Motor neuron (in vitro differentiated cells): ENCODE measurements around the gene MMP17. TPM values are rescaled to one million over a fixed set of nuclear protein-coding genes. Genes with fewer than 3 reads are reported as not detected.
"Not testable (repeated sequence)": the region's sequence is repeated elsewhere in the genome, so short reads cannot be mapped to it uniquely, and the experiment has no call there.

Experiments
- ATAC-seq, 8 experiments: fragments of 200-7000 bp; cut with Tn5 transposase; replicated peaks in 6 of 8; 2 replicates each; pipeline ENCODE4 v1.8.0; 2021; ENCODE audit warnings: mild to moderate bottlenecking in 8 of 8, moderate library complexity in 8 of 8
- H3K27ac ChIP-seq, 2 donors: fragments of 250-450 bp; sonication (Bioruptor Pico); 2 replicates each; pipeline ENCODE4 v1.9.0; 2021; ENCODE audit warnings: antibody characterized with exemption in 2 of 2, mild to moderate bottlenecking in 2 of 2, moderate library complexity in 1 of 2
- H3K4me1 ChIP-seq, 2 donors: fragments of 250-450 bp; sonication (Bioruptor Pico); replicated peaks in 1 of 2; 2 replicates each; pipeline ENCODE4 v1.6.1; 2021; ENCODE audit warnings: antibody characterized with exemption in 2 of 2, mild to moderate bottlenecking in 2 of 2, moderate library complexity in 1 of 2
- H3K4me3 ChIP-seq, 5 donors: fragments of 250-450 bp; sonication (Bioruptor Pico); 2 replicates each; pipeline ENCODE4 v1.9.0; 2021; ENCODE audit warnings: antibody characterized with exemption in 5 of 5, mild to moderate bottlenecking in 5 of 5, moderate library complexity in 4 of 5
- WGBS, 10 experiments: fragments of 450-650 bp; shearing (Covaris generic); methylation state at CpG; one replicate each; pipeline ENCODE4 v1.0.0; 2022; 5-methylcytosine and 5-hydroxymethylcytosine counted together
- in situ Hi-C, 9 experiments: fragments of 400-800 bp; cut with MboI; loops; one replicate each; pipeline ENCODE4 v1.15.0; 2021; ENCODE audit warnings: low sequenced_read_pairs in 9 of 9, low pct_unique_long_range_greater_than_20kb in 2 of 9; ENCODE audit not compliant: unreplicated experiment in 9 of 9
- total RNA-seq, 8 experiments: library from RNA; unstranded; fragments of 300-600 nt; gene quantifications; 2 replicates each; pipeline versions ENCODE4 v1.2.3 to v1.2.4, GENCODE V29; 2022

MMP17 gene
- total RNA-seq, 8 experiments from 2014 or later: 8.2 to 118 (median 15.3) TPM

DNA sequence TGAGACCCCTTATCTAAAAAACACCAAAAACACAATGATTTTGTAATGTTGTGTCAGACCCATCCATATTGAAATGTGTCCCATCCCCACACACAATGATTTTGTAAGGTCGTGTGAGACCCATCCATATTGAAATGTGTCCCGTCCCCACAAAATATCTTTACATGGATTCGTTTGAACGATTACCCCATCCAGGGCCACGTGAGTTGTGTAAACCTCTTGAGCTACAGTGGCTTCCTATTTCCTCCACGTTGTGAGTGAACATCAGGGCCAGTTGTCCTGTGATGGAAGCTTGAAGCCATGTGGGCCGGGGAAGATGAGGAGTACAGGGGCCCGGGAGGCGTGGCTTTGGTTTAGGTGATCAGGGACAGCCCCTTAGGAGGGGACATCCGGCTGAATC, 39.3 kb downstream of the MMP17 start:
- peaks cover 17% of the 10 kb centered on the region in 2 donors for H3K4me1 ChIP-seq
- in situ Hi-C loops: no loop called here
- no peak for ATAC-seq
- H3K27ac ChIP-seq: no peak overlapping the region
- H3K4me3 ChIP-seq: no peak overlapping the region
- 60 to 100% (median 84%) methylated on average over 1 to 10 of the region's 10 CpGs; no CpG with 5 or more reads in 3 of the 10 experiments for WGBS, 10 experiments

DNA sequence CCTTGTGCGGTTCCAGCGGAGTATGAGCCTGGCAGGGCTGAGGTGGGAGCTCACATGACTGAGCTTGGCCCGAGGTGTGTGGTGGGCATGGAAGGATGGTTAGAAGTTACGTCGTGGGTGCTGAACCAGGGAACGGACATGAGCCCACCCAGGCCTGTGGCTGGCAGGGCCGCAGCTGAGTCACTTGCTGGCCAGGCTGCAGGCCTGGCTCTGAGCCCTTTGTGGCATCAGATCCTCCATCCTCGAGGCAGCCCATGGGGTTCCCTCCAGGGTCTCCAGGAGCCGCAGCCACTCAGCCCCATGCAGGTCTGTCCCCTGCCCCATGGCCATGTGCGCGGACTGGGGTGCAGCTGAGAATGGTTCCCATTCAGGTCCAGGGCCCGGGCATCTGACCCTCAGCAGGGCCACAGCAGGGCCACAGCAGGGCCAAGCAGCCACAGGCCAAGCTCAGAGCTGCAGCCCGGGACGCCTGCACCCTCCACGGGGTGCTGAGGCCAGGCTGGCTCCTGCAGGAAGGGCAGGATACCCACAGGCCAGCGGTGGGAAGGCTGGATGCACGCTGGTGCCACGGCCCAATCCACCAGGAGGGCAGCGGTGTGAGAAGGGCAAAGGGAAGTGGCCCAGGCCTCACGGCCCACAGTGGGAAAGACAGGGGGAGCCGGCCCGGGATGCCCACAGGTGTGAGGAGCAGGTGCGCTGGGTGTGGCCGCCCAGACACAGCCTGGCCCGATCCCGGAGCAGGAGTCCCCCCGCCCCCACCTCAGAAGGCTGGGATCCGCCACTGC, 39.9 kb downstream of the MMP17 start:
- H3K4me1 ChIP-seq: peaks cover 10 to 11% of the 10 kb centered on the region in 2 donors
- 80 to 100% (median 95%) methylated on average over 1 to 6 of the region's 28 CpGs; no CpG with 5 or more reads in 4 of the 10 experiments for WGBS, 10 experiments
- H3K4me3 ChIP-seq: no peak overlapping the region
- no peak overlapping the region for H3K27ac ChIP-seq
- in situ Hi-C loops: no loop called here
- no peak for ATAC-seq

DNA sequence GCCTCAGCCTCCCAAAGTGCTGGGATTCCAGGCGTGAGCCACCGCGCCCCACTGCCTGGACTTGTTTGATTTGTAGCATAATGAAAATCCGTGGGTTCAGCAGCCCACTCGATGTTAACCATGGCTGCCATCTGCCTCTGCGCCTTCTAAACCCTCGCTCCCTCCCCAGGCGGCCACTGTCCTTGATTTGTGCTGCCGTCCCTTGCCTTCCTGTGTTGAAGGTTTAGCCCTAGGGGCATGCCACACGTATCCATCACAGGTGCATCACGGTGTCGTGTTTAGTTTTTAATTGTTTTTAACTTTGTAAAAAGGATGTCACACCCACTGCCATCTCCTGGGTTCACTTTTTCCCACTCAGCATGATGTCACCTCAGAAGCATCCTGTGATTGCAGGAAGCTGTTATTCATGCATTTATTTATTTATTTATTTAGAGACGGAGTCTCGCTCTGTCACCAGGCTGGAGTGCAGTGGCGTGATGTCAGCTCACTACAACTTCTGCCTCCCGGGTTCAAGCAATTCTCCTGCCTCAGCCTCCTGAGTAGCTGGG, 41.8 kb downstream of the MMP17 start:
- peak; percentile 52 to 78 (median 70) for ATAC-seq
- no peak overlapping the region for H3K27ac ChIP-seq
- WGBS, 10 experiments: 4 to 96% (median 74%) methylated on average over 1 to 8 of the region's 16 CpGs; no CpG with 5 or more reads in 2 of the 10 experiments
- in situ Hi-C loops: no loop called here
- no peaks in the 10 kb centered on the region for H3K4me1 ChIP-seq
- no peak overlapping the region for H3K4me3 ChIP-seq

DNA sequence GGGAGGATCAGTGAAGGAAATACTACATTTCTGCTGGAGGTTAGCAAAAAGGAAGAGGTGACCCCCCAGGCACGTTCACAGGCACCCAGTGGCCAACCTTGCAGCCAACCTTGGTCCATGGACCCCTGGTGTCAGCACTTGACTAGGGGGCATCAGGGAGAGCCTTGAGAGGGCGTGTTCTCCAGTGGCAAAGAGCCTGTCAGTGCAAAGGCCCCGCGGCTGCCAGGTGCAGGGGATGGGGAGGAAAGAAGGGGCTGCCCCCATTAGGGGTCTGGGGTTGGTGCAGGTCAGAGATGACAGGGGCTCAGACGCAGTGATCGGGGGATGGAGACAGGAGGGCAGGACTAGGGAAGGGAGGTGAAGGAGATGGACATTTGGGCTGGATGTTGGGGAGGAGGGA, 43.5 kb downstream of the MMP17 start:
- 80 to 100% (median 100%) methylated on average over 1 of the region's 6 CpGs; no CpG with 5 or more reads in 7 of the 10 experiments for WGBS, 10 experiments
- no peak overlapping the region for H3K4me3 ChIP-seq
- no peak overlapping the region for H3K27ac ChIP-seq
- ATAC-seq: no peak
- in situ Hi-C loops: no loop called here
- no peaks in the 10 kb centered on the region for H3K4me1 ChIP-seq

DNA sequence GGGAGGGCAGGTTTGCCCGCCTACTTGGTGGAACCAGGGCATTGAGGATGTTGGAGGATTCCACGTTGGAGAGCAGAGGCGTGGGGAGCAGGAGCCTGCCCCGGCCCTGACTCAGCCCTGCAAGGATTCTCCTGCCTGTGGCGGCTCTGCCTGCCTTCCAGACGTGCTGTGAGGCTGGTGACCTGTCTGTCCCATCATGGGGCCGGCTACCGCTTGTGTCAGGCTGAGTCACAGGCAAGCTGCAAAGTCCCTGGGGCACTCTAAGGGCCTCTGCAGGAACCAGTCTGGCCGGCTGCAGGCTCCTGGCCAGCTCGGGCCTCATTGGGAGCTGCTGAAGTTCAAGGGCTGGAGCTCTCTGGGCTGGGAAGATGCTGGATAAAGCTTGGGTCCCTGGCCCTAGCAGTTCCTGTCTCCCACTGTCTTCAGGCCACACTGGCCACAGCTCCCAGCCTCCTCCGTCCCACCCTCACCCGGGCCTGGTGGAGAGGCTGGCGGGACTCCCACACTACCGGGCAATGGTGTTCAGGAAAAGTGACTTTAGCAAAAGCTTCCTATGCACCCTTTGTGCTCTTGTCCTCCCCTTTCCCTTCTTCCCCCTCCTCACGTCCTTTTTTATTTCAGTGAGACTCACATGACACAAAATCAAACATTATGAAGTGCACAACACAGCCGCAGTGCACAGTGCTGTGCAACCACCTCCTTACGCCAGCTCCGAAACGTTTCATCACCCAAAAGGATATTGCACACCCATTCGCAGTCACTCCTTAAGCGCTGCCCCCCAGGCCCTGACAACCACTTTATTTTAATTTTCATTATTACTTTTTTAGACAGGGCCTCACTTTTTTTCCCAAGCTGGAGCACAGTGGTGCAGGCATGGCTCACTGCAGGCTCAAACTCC, 44.2 kb downstream of the MMP17 start:
- Histone ChIP-seq H3K4me3 (no peak overlapping the region), H3K4me1 (no peaks in the 10 kb centered on the region), H3K27ac (no peak overlapping the region)
- peak; percentile 41 to 95 (median 92) for ATAC-seq
- WGBS, 10 experiments: 41 to 100% (median 79%) methylated on average over 2 to 13 of the region's 21 CpGs; no CpG with 5 or more reads in 2 of the 10 experiments
- in situ Hi-C loops: no loop called here

DNA sequence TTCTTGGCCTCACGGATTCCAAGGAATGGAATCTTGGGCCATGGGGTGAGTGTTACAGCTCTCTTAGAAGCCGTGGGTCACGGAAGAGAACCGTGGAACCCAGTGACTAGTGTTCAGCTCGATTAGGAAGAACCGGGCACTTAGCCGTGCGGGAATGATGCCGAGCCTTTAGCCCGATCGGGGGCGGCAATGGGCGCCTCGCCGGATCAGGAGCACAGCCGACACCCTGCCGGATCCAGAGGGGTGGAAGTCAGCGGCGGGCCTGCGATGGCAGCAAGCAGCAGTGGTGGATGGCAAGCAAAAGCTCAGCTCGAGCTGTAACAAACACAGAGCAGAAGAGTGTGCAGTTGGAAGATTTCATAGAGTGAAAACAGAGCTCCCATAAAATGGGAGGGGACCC, 45.1 kb downstream of the MMP17 start:
- Histone ChIP-seq H3K4me3 (no peak overlapping the region), H3K4me1 (peaks cover 0 to 5% of the 10 kb centered on the region in 2 donors), H3K27ac (no peak overlapping the region)
- WGBS, 10 experiments: 80 to 94% (median 87%) methylated on average over 3 to 13 of the region's 21 CpGs; no CpG with 5 or more reads in 5 of the 10 experiments
- in situ Hi-C loops: no loop called here
- no peak for ATAC-seq

DNA sequence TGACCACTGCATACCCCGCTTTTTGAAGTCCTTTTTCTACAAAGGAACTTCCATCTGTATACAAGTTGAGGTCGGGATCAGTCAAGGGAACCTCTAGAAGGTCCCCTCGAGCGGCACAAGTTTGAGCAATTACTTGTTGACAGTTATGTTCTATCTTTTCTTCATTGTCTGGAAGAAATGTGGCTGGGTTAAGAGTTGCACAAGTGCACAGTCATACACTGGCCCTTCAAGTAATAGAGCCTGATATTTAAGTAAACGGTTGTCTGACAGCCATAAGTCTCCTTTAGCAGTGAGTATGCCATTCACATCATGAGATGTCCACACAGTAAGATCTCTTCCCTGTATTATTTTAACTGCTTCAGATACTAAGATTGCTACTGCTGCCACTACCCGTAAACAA, 46.8 kb downstream of the MMP17 start:
- in situ Hi-C loops, H3K4me3 ChIP-seq, ATAC-seq, H3K27ac ChIP-seq, H3K4me1 ChIP-seq: not testable (repeated sequence)
- WGBS, 10 experiments: 70 to 100% (median 87%) methylated on average over 1 to 4 of the region's 6 CpGs; no CpG with 5 or more reads in 3 of the 10 experiments

DNA sequence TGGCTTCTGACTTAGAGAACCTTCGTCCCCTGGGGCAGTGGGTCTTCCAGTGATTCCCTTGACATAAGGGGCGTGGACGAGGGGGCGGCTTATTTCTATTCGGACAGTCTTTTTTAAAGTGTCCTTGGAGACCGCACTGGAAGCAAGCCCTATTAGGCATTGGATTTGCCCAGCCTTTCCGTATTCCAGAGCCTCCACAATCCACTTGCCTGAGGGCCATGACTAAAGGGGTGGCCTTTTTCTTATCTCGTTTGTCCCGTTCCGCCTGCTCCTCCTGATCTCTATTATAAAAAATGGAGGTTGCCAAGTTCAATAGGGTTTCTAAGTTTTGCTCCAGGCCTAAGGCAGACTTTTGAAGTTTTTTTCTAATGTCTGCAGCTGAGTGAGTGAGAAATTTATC, 49.0 kb downstream of the MMP17 start:
- WGBS, 10 experiments: 85 to 96% (median 89%) methylated on average over 3 to 8 of the region's 10 CpGs; no CpG with 5 or more reads in 5 of the 10 experiments
- H3K4me3 ChIP-seq, H3K27ac ChIP-seq, in situ Hi-C loops, ATAC-seq, H3K4me1 ChIP-seq: not testable (repeated sequence)

DNA sequence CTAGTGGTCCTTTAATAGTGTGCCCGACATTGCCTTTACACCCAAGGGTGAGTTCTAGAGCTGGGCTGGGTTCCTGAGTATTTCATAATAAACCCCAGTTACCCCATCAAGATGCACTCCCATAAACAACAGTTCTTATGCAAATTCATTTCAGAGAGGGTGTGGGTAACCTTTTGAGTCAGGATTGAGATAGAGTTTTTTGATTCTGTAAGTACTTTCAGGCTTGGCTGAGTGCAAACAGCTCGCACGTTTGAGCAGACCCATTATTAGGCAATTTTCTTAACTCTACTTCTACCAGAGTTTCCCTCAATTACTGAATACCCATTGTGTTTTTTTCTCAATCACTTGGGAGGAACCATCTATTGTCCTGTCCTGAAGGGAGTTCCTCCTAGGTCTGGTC, 50.2 kb downstream of the MMP17 start:
- 6 to 43% (median 20%) methylated on average over 2 to 3 of the region's 3 CpGs; no CpG with 5 or more reads in 1 of the 10 experiments for WGBS, 10 experiments
- in situ Hi-C loops, H3K27ac ChIP-seq, H3K4me1 ChIP-seq, ATAC-seq, H3K4me3 ChIP-seq: not testable (repeated sequence)

DNA sequence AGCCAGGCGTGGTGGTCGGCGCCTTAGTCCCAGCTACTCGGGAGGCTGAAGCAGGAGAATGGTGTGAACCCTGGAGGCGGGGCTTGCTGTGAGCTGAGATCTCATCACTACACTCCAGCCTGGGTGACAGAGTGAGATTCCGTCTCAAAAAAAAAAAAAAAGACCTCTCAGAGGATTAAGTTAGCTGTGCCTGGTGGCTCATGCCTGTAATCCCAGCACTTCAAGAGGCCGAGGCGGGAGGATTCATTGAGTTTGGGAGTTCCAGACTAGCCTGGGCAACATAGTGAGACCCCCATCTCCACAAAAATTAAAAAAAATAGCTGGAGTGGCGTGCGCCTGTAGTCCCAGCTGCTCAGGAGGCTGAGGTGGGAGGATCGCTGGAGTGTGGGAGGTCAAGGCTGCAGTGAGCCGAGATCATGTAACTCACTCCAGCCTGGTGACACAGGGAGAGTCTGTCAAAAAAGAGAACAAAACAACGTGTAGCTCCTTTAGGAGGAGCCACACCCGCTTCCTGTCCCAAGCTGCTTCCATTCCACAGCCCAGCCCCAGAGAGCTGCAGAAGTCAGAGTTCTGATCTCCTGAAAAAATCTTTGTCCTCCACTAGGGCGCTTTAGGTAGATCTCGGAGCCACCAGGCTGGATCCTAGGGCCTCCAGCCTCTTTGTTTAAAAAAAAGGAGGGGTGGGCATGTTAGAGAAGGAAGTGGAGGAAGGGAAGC, 54.8 kb downstream of the MMP17 start:
- 40 to 93% (median 83%) methylated on average over 1 to 12 of the region's 16 CpGs; no CpG with 5 or more reads in 4 of the 10 experiments for WGBS, 10 experiments
- in situ Hi-C loops: no loop called here
- H3K4me1 ChIP-seq: peaks cover 0 to 4% of the 10 kb centered on the region in 2 donors
- ATAC-seq: peak in 4 of 8 experiments; percentile 36 to 86 (median 74)
- H3K4me3 ChIP-seq: no peak overlapping the region
- no peak overlapping the region for H3K27ac ChIP-seq

DNA sequence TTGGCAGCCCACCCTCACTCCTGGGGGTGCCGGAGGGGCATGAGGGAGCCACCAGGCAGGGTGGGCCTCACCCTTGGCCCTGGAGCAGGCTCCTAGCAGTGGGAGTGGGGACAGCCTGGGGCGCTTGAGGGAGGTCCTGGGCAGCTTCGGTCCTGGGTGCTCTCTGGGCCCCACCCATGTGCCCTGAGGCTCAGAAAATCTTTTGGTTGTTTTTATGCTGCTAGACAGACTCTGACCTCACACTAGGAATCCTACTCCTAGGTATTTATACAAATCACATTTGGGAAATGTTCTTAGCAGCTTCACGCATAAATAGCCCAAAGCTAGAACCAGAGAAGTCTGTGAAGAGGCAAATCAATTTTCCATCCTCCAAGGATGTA, 55.3 kb downstream of the MMP17 start:
- Histone ChIP-seq H3K4me1 (no peaks in the 10 kb centered on the region), H3K27ac (no peak overlapping the region), H3K4me3 (no peak overlapping the region)
- WGBS, 10 experiments: 52 to 100% (median 91%) methylated on average over 1 to 3 of the region's 4 CpGs; no CpG with 5 or more reads in 6 of the 10 experiments
- in situ Hi-C loops: no loop called here
- peak in 3 of 8 experiments; percentile 92 to 98 (median 96) for ATAC-seq

DNA sequence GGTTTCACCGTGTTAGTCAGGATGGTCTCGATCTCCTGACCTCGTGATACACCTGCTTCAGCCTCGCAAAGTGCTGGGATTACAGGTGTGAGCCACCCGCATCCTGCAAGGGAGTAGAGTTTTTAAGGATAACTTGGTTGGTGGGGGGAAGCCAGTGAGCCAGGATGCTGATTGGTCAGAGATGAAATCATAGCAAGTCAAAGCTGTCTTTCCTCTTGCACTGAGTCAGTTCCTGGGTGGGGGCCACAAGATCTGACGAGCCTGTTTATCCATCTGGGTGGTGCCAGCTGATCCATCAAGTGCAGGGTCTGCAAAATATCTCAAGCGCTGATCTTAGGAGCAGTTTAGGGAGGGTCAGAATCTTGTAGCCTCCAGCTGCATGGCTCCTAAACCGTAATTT, 56.9 kb downstream of the MMP17 start:
- WGBS, 10 experiments: 65 to 100% (median 86%) methylated on average over 1 to 7 of the region's 8 CpGs; no CpG with 5 or more reads in 2 of the 10 experiments
- ATAC-seq, H3K4me3 ChIP-seq, H3K27ac ChIP-seq, H3K4me1 ChIP-seq, in situ Hi-C loops: not testable (repeated sequence)
